PC-9 (cell line): Measurements from ENCODE around the gene TGFBR3L.

Experiments used
- EZH2 ChIP-seq: fragments of 200-600 bp; sonication (generic); IDR thresholded peaks from 2 replicates; pipeline ENCODE4 v1.8.0; 2017; ENCODE audit warnings: antibody characterized with exemption, low read depth
- TF ChIP-seq, protein P1 (sequence below): fragments of 200-600 bp; sonication (generic); conservative IDR thresholded peaks from 2 replicates; pipeline ENCODE4 v1.6.1; 2017; ENCODE audit warnings: mixed run types, antibody characterized with exemption, mild to moderate bottlenecking, moderate library complexity

DNA sequence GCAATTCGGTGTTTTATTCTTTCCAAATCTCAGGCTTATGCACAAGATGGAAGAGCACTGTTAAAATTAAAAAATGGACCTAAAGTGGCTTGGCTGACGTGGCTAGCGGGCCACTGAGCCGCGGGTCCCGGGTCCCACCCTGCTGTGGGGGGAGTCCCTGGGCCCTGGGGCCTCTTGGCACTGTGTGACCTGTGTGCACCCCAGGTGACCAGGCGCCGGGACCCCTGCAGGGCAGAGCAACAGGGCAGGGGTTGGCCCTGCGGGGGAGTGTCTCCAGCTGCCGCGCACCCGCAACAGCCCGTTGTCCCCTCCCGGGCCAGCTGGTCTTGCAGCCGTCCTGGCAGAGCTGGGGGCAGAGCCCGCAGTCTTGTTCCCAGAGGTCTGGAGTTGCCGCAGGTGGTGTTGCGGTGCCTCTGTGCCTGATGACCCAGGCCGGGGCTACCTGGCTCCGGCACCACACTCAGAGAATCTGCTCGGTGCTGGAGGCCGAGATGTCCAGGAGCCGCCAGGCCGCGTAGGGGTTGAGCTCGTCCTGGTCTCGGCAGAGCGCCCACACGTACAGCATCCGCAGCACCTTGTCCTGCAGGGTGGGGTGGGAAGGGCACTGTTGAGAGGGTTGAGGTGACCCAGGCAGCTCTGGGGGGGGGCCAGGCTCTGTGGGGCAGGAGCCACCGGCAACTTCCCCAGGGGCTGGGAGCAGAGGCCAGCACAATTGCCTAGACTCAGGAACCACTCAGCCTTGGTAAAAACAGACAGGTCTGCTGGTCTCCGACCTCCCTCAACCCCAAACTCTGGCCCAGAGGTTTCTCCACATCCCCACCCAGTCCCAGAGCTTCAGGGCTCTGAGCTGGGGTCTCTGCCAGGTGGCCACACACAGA lies 12.3 kb downstream of the TGFBR3L start:
- TF ChIP-seq, protein P1, sequence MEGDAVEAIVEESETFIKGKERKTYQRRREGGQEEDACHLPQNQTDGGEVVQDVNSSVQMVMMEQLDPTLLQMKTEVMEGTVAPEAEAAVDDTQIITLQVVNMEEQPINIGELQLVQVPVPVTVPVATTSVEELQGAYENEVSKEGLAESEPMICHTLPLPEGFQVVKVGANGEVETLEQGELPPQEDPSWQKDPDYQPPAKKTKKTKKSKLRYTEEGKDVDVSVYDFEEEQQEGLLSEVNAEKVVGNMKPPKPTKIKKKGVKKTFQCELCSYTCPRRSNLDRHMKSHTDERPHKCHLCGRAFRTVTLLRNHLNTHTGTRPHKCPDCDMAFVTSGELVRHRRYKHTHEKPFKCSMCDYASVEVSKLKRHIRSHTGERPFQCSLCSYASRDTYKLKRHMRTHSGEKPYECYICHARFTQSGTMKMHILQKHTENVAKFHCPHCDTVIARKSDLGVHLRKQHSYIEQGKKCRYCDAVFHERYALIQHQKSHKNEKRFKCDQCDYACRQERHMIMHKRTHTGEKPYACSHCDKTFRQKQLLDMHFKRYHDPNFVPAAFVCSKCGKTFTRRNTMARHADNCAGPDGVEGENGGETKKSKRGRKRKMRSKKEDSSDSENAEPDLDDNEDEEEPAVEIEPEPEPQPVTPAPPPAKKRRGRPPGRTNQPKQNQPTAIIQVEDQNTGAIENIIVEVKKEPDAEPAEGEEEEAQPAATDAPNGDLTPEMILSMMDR = no peak
- TF ChIP-seq EZH2 = no peak
